ENCODE measurements around the gene ISG20.
A peak's percentile ranks its signal among the peaks of the same experiment; 100 is the strongest.

ISG20 gene

GRCh38 chr15:88697276-88697675 lies 58.5 kb downstream of the ISG20 start:
- ATAC-seq = no peak
- Mint-ChIP-seq H3K4me3 (no peak overlapping the region), H3K9me3 (no peaks in the 10 kb centered on the region), H3K27ac (no peak overlapping the region), H3K4me1 (no peaks in the 10 kb centered on the region), H3K27me3 (peaks cover 19% of the 10 kb centered on the region)
- DNase-seq = no peak

- DNase-seq = no peak
- Mint-ChIP-seq H3K27ac (no peak overlapping the region), H3K4me1 (peaks cover 3% of the 10 kb centered on the region), H3K27me3 (peaks cover 29% of the 10 kb centered on the region), H3K4me3 (no peak overlapping the region), H3K9me3 (no peaks in the 10 kb centered on the region)
- ATAC-seq = no peak
Observed at GRCh38 chr15:88699861-88700260, 61.0 kb downstream of the ISG20 start.

GRCh38 chr15:88700716-88701115 lies 61.9 kb downstream of the ISG20 start:
- no peaks in the 10 kb centered on the region for H3K9me3 Mint-ChIP-seq
- ATAC-seq = no peak
- no peak overlapping the region for H3K4me3 Mint-ChIP-seq
- H3K27ac Mint-ChIP-seq = no peak overlapping the region
- peaks cover 36% of the 10 kb centered on the region for H3K27me3 Mint-ChIP-seq
- no peak for DNase-seq
- H3K4me1 Mint-ChIP-seq = peaks cover 11% of the 10 kb centered on the region

- H3K9me3 Mint-ChIP-seq = no peaks in the 10 kb centered on the region
- DNase-seq (no peak), ATAC-seq (no peak)
- no peak overlapping the region for H3K4me3 Mint-ChIP-seq
- H3K4me1 Mint-ChIP-seq = peaks cover 17% of the 10 kb centered on the region
- H3K27ac Mint-ChIP-seq = no peak overlapping the region
- H3K27me3 Mint-ChIP-seq = peaks cover 44% of the 10 kb centered on the region
Observed at GRCh38 chr15:88701561-88702095, 62.8 kb downstream of the ISG20 start.

DNA sequence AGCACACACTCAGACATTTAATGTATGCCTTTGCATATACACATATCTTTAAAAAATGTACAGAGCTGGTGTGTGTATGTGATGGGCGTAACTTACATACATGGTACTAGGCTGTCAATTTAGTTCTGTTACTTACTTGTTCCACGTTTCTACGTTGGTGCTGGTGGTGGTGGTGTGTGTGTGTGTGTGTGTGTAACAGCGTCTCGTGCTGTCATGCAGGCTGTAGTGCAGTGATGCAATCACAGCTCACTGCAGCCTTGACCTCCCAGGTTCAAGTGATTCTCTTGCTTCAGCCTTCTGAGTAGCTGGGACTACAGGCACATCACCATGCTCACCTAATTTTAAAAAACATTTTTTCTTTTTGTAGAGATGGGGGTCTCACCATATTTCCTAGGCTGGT lies 64.2 kb downstream of the ISG20 start:
- H3K9me3 Mint-ChIP-seq = no peaks in the 10 kb centered on the region
- no peak for DNase-seq
- H3K27ac Mint-ChIP-seq = no peak overlapping the region
- peaks cover 17% of the 10 kb centered on the region for H3K4me1 Mint-ChIP-seq
- no peak for ATAC-seq
- peaks cover 44% of the 10 kb centered on the region for H3K27me3 Mint-ChIP-seq
- no peak overlapping the region for H3K4me3 Mint-ChIP-seq

DNA sequence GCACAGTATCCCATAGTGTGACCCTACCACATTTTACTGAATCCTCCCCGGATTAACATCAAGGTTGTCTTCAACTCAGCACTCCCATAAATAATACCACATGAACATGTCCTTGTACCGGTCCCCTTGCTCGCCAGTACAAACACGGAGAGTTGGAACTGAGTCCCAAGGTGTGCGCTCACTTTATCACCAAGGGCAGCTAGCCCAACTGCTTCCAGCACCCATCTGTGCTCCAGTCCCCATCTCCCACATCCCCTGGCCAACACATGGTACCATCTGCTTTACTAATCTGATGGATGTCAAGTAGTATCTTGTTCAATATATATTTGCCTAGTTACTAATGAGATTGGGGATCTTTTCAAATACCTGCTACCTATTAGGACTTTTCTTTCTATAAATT lies 64.7 kb downstream of the ISG20 start:
- Mint-ChIP-seq H3K4me1 (peaks cover 17% of the 10 kb centered on the region), H3K9me3 (no peaks in the 10 kb centered on the region), H3K27ac (no peak overlapping the region), H3K27me3 (peaks cover 47% of the 10 kb centered on the region), H3K4me3 (no peak overlapping the region)
- DNase-seq = no peak
- ATAC-seq = no peak

DNA sequence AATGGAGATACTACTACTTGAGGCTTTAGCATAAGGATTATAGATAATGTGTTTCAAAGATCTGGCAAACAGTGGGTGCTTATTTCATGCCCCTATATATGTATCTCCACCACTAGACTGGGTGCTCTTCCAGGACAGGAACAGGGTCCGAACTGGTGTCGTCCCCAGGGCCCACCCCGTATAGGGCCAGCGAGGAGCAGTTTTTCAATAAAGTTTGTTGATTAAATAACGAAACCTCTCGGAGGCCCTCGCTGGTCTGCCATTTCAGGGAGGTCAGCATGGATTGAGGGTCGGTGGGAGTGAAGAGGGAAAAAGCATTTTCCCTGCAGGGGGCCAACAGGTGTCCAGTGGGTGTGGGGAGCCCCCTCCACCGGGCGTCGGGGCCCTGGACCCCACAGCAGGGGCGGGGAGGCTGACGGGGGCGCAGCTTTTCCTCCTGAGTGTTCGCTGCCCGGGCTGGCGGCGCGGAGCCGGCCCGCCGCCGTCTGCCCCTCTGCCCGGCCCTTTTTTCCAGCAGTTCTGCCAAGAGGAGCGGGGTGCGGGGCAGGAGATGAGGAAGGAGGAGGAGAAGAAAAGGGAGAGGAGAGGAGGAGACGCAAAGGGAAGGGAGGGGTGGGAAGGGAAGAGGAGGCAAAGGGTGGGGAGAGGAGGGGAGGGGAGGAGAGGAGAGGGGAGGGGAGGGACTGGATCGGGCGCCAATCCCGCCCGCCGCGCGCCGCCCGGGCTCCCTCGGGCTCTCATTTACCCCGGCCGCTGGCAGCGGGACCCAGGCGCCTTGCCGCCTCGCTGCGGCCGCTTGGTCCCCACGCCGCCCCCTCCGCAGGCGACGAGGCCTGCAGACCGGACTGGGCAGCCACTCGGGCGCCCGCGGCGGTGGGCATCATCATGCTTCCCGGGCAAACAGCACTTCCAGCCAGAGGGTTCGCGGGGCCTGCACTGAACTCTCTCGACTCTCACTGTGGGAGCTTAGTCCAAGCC lies 66.3 kb downstream of the ISG20 start:
- H3K27me3 Mint-ChIP-seq = peaks cover 47% of the 10 kb centered on the region
- H3K4me1 Mint-ChIP-seq = peaks cover 17% of the 10 kb centered on the region
- DNase-seq = no peak
- ATAC-seq = peak; percentile 43
- H3K9me3 Mint-ChIP-seq = no peaks in the 10 kb centered on the region
- H3K4me3 Mint-ChIP-seq = peak overlapping the region; percentile 63 to 81
- H3K27ac Mint-ChIP-seq = peak overlapping the region; percentile 27 to 77

GRCh38 chr15:88705769-88706165 lies 67.0 kb downstream of the ISG20 start:
- H3K4me3 Mint-ChIP-seq = peak overlapping the region; percentile 48 to 81
- H3K4me1 Mint-ChIP-seq = peaks cover 17% of the 10 kb centered on the region
- ATAC-seq (no peak), DNase-seq (no peak)
- H3K9me3 Mint-ChIP-seq = no peaks in the 10 kb centered on the region
- peaks cover 48% of the 10 kb centered on the region for H3K27me3 Mint-ChIP-seq
- H3K27ac Mint-ChIP-seq = peak overlapping the region in 1 of 2 donors; percentile 63

All from stimulated activated naive CD8-positive, alpha-beta T cell treated with anti-CD3 and anti-CD28 coated beads, Interleukin-15, amount 100 ng/mL, for 72 hours (primary cell).